ENCODE results near the gene OR10H3.
"Not testable (repeated sequence)": the region's sequence is repeated elsewhere in the genome, so short reads cannot be mapped to it uniquely, and the experiment has no call there.

DNA sequence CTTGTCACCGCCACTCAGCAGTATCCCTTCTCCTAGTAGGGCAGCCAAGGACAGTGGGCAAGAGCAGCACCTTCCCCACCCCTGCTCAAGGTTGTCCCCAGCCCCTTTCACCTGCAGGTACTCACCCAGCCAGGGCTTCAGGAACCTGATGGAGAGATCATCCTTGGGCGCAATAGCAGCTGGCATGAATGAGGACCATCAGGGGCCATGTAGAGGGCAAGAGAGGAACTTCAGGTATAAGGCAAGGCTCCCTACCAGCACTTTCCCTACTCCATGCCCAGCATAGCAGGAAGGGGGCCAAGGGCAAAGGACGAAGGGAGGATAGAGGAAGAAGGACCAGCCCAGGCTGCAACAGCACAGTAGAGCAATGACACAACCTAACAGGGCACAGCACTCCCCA, 36.4 kb downstream of the OR10H3 start:
- TF ChIP-seq, protein P1, sequence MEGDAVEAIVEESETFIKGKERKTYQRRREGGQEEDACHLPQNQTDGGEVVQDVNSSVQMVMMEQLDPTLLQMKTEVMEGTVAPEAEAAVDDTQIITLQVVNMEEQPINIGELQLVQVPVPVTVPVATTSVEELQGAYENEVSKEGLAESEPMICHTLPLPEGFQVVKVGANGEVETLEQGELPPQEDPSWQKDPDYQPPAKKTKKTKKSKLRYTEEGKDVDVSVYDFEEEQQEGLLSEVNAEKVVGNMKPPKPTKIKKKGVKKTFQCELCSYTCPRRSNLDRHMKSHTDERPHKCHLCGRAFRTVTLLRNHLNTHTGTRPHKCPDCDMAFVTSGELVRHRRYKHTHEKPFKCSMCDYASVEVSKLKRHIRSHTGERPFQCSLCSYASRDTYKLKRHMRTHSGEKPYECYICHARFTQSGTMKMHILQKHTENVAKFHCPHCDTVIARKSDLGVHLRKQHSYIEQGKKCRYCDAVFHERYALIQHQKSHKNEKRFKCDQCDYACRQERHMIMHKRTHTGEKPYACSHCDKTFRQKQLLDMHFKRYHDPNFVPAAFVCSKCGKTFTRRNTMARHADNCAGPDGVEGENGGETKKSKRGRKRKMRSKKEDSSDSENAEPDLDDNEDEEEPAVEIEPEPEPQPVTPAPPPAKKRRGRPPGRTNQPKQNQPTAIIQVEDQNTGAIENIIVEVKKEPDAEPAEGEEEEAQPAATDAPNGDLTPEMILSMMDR (IDR thresholded peaks at IDR 0.05) = not testable (repeated sequence)
- TF ChIP-seq POLR2A (IDR thresholded peaks at IDR 0.05) = not testable (repeated sequence)

Measured in adrenal gland (tissue), 5 donors.